Type B pancreatic cell (in vitro differentiated cells): ENCODE results near the gene ITPR2. TPM values are rescaled to one million over a fixed set of nuclear protein-coding genes. Genes with fewer than 3 reads are reported as not detected.

Experiments
- DNase-seq: peaks from one replicate; pipeline ENCODE4 v3.0.0; 2021; ENCODE audit warnings: mixed read lengths; ENCODE audit not compliant: unreplicated experiment; ENCODE audit errors: extremely low spot score
- H3K27ac Mint-ChIP-seq: 2 replicates; pipeline ENCODE4 v1.8.0; 2021; ENCODE audit warnings: mild to moderate bottlenecking, mixed read lengths
- H3K27me3 Mint-ChIP-seq: 2 replicates; pipeline ENCODE4 v1.8.0; 2021; ENCODE audit warnings: mixed read lengths
- H3K36me3 Mint-ChIP-seq: 2 replicates; pipeline ENCODE4 v1.8.0; 2021; ENCODE audit warnings: mixed read lengths
- H3K4me1 Mint-ChIP-seq: one replicate; pipeline ENCODE4 v1.8.0; 2021; ENCODE audit warnings: mixed read lengths; ENCODE audit not compliant: unreplicated experiment
- H3K4me3 Mint-ChIP-seq: 2 replicates; pipeline ENCODE4 v1.8.0; 2021; ENCODE audit warnings: mild to moderate bottlenecking, mixed read lengths
- H3K9me3 Mint-ChIP-seq: 2 replicates; pipeline ENCODE4 v1.8.0; 2021; ENCODE audit warnings: mixed read lengths
- CTCF ChIP-seq: fragments of 200-600 bp; sonication (generic); conservative IDR thresholded peaks from 2 replicates; pipeline ENCODE4 v1.5.0; 2021; ENCODE audit warnings: antibody characterized with exemption, mild to moderate bottlenecking
- total RNA-seq: library from RNA; stranded (reverse); gene quantifications from 2 replicates; pipeline ENCODE4 v1.2.1, GENCODE V29; 2021; ENCODE audit warnings: low replicate concordance

Gene ITPR2
- total RNA-seq, 1 donor from 2014 or later: 33.7 TPM

DNA sequence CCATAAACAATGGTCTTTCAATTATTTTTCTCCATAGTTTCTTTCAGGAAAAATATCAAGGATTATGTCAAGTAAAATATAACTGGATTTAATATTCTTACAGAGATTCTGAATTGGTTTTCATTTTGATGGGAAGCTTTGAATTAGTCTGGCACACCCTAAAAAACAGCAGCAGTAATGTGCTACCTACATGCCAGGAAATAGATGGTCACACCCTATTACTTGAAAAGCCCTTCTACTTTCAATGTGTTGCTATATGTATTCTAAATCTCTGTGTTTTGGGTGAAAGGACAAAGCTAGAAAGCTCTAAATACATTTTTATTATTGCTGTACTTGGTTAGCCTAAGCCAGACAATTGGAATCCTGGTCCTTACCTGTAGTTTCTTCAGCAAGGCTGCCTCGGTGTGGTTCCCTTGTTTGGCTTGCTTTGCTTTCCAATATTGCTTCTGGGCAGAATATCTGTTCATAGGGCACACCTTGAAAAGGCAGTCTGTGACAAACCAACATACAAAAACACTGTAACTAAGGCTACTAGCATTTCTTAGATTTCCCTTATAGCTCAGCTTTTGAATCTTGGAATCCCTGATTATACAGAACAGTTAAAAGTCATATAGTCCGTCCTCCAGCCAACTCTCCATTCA is 107.6 kb downstream of the ITPR2 start:
- no peak for TF ChIP-seq CTCF
- H3K27me3 Mint-ChIP-seq: no peaks in the 10 kb centered on the region
- H3K9me3 Mint-ChIP-seq: no peaks in the 10 kb centered on the region
- DNase-seq: no peak
- H3K36me3 Mint-ChIP-seq: peaks cover 24% of the 10 kb centered on the region
- H3K4me3 Mint-ChIP-seq: peak overlapping the region; percentile 68
- H3K27ac Mint-ChIP-seq: peak overlapping the region; percentile 99
- peaks cover 24% of the 10 kb centered on the region for H3K4me1 Mint-ChIP-seq

- H3K9me3 Mint-ChIP-seq: no peaks in the 10 kb centered on the region
- no peak for DNase-seq
- peaks cover 24% of the 10 kb centered on the region for H3K4me1 Mint-ChIP-seq
- H3K4me3 Mint-ChIP-seq: peak overlapping the region; percentile 40
- no peaks in the 10 kb centered on the region for H3K27me3 Mint-ChIP-seq
- H3K27ac Mint-ChIP-seq: peak overlapping the region; percentile 99
- peaks cover 25% of the 10 kb centered on the region for H3K36me3 Mint-ChIP-seq
- no peak for TF ChIP-seq CTCF
Measured at GRCh38 chr12:26724309-26724702, 108.7 kb downstream of the ITPR2 start.

- peak overlapping the region; percentile 99 for H3K27ac Mint-ChIP-seq
- no peaks in the 10 kb centered on the region for H3K27me3 Mint-ChIP-seq
- H3K4me3 Mint-ChIP-seq: peak overlapping the region; percentile 40
- DNase-seq: no peak
- H3K9me3 Mint-ChIP-seq: no peaks in the 10 kb centered on the region
- peaks cover 23% of the 10 kb centered on the region for H3K36me3 Mint-ChIP-seq
- no peak for TF ChIP-seq CTCF
- H3K4me1 Mint-ChIP-seq: peaks cover 24% of the 10 kb centered on the region
Measured at GRCh38 chr12:26723379-26724308, 109.3 kb downstream of the ITPR2 start.

GRCh38 chr12:26721800-26722199 is 111.2 kb downstream of the ITPR2 start:
- Mint-ChIP-seq H3K4me1 (peaks cover 13% of the 10 kb centered on the region), H3K4me3 (no peak overlapping the region), H3K9me3 (no peaks in the 10 kb centered on the region), H3K27ac (peak overlapping the region; percentile 99), H3K27me3 (no peaks in the 10 kb centered on the region), H3K36me3 (peaks cover 28% of the 10 kb centered on the region)
- TF ChIP-seq CTCF: no peak
- DNase-seq: no peak

- H3K9me3 Mint-ChIP-seq: no peaks in the 10 kb centered on the region
- no peak for DNase-seq
- H3K4me3 Mint-ChIP-seq: no peak overlapping the region
- H3K36me3 Mint-ChIP-seq: peaks cover 35% of the 10 kb centered on the region
- no peaks in the 10 kb centered on the region for H3K27me3 Mint-ChIP-seq
- peaks cover 13% of the 10 kb centered on the region for H3K4me1 Mint-ChIP-seq
- H3K27ac Mint-ChIP-seq: no peak overlapping the region
- TF ChIP-seq CTCF: peak; percentile 62
Measured at GRCh38 chr12:26719852-26720251, 113.1 kb downstream of the ITPR2 start.
